NCI-H460 (cell line): Measurements from ENCODE around the gene KRT71. TPM values are rescaled to one million over a fixed set of nuclear protein-coding genes. Genes with fewer than 3 reads are reported as not detected.
A peak's percentile ranks its signal among the peaks of the same experiment; 100 is the strongest.
"Not testable (repeated sequence)": the region's sequence is repeated elsewhere in the genome, so short reads cannot be mapped to it uniquely, and the experiment has no call there.

Source experiments
- DNase-seq: peaks from one replicate; pipeline ENCODE4 v3.0.0-alpha.2; 2016; ENCODE audit warnings: low read depth; ENCODE audit errors: extremely low read depth
- total RNA-seq: library from RNA; depleted of rRNA; stranded (reverse); fragments of >200 nt; shearing (Covaris generic); gene quantifications from 2 replicates; pipeline ENCODE4 v1.2.3, GENCODE V29; 2014; rRNA removed

KRT71 gene
- total RNA-seq, 1 experiment from 2014 or later: not detected

DNA sequence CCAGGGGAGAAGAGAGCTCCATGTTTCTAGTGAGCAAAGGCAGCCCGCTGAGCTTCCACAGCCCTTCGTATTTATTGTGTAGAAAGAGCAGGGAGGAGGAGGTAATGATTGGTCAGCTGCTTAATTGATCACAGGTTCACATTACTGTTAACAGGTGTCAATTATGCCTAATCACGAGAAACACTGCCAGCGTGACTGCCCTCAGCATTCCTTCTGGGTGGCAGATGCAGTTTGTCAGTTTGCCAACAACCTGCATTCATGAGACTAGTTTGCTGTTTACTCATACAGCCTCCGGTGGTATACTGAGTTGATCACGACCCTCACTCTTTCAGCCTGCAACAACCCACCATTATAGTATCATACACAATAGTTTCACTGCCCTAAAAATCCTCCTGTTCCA, 52.4 kb downstream of the KRT71 start:
- DNase-seq: not testable (repeated sequence)

DNA sequence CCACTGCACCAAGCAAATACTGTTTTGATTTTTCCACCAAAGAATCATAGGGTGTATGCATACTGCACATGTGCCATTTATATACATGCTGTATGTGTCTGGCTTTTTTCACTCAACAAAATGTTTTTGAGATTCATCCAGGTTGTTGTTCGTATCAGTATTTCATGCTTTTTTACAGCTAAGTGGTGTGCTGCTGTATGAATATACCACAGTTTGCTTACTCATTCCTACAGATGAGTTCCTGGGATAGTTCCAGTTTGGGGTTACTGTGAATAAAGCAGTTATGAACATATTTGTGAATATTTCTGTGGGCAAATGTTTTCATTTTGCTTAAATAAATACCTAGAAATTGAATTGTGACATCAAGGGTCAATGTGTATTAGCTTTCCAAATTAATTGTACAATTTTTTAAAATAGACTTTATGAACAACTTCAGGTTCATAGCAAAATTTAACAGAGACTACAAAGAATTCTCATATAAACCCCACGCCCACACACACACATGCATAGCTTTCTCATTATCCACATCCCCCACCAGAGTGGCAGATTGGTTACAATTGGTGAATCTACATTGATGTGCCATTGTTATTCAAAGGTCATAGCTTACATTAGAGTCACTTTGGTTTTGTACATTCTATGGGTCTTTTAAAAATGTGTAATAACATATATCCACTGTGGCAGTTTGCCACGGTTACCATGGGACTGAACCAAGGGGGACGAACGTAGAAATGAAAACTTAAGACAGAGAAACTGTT, 53.0 kb downstream of the KRT71 start:
- DNase-seq: no peak

DNA sequence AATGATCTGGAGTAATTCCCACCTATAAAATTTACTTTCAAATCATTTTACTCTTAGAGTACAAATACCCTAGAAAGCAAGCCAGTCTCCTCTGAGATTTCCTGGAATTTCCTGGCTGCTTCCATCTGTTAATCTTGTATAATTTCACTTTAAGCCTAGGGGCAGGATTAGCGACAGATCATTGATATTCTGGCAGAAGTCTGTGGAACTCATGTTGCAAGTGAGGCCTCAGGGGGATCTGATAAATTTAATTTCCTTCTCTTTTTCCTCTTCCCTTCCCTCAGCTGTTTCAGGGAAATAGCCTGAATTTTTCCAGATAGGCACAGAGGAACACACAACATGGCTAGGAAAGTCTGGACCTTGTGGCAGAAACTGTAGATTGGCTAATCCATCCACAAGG, 54.0 kb downstream of the KRT71 start:
- no peak for DNase-seq

DNA sequence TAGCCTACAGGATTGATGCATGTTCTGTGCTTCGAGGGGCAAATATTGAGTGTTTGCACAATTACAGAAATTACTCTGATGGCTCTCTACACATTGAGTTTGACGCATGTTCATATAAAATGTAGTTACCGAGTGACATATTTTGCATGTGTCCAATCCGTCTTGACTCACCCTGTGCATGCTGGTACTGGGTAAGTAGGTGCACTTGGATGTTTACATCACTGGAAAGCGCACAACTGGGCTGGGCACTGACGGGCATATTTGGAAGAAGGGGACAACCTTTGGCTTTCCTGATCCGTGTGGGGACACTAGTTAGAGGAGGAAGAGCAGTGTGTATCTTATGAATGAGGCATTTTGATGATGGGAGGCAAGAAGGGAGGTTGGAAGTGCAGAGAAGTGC, 55.0 kb downstream of the KRT71 start:
- no peak for DNase-seq

DNA sequence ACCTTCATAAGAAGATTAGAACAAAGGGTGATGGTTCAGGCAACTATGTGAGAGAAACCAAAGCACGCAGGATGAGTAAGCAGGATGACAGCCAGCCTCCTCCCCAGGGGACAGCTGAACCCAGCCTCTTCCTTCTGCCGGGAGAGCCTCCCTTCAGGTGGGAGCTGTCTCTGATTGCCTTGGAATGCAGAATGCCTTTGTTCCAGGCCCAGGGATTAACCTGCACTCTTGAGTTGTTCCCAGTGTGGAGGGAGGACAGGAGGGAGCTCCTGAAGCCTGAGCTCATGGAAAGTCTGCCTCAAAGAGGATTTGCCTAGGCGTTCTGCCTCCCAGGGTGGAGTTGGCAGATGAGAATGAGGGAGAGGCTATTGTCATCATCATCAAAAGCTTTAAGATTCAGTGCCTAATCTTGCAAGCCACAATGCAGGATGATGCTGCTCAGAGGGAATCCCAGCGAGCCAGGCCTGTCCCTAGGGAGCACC, 56.3 kb downstream of the KRT71 start:
- peak; percentile 31 for DNase-seq

DNA sequence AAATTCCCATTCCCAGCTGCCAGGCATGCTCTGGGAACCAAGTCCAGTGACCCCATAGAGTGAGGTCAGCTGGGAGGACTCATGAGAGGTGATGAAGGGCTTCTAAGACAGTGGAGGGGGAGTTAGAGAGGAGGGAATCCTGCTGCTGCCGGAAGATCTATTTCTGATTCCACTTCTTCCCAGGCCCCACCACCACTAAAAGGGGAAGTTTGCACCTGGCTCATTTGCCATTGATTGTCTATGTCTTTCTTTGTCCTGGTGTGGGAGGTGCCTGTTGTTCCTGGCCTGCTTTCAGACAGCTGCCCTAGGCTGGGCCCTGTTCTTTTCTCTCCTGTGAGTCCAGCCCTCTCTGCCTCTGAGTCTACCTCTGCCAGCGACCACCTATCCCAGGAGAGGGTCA, 56.9 kb downstream of the KRT71 start:
- DNase-seq: no peak

DNA sequence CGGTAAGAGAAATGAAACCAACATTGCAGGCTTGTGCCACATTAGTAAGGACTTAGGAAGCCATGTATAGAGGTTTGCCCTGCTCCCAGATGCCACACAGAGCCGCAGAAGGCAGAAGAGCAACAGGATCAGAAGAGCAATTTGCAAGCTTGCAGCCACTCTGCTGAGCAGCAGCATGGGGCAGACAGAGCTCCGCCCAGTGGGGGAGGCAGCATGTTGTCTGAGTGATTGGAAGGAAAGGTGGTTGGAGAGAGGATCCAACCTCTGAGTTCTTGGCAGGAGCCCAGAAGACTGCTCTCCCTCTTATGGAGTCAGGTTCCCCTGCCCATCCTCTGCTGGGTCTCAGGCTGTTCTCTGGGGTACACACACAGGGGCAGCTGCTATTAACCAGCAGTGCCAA, 57.6 kb downstream of the KRT71 start:
- no peak for DNase-seq

DNA sequence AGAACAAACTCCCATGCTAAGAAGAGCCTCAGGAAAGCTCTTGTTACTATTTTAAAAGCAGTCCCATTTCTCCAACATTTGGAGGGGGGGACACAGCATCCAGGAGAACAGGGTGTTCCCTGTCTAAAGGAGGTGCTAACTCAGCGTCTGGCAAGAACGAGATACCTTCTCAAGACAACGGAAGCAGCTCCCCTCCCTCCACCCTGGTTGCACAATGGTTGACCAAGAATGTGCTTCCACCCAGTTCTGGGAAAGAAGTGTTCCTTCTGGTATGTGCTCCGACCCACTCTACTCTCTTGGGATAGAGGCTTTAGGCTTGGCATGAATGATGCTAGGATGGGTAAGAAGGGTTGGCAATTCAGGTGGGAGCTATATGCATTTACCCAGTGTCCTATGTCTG, 58.4 kb downstream of the KRT71 start:
- DNase-seq: peak; percentile 18

DNA sequence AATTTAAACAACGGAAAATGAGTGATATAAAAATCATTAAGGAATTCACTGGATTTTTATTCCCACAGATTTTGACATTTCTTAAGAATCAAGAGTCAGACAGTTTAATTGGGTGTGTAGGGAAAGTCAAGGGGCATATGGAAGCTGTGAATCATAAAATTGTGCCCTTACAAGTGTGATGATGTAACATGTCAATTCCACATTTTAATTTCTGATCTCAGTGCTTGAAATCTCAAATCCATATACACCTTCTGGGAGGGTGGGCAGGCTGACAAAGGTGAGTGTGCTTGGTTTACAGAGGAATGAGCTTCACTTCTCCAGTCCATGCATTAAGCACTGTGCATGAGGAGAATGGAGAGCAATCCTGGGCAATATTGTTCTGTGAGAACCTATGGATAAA, 58.8 kb downstream of the KRT71 start:
- no peak for DNase-seq

Other genes starting within 250 kb of the KRT71 start
- 1.4 and 1.7 TPM in 2 replicates for gene KRT83, start 231.7 kb downstream of the KRT71 start, total RNA-seq
- not detected in 2 replicates for gene KRT85, start 185.7 kb downstream of the KRT71 start, total RNA-seq
- gene KRT84, start 167.5 kb downstream of the KRT71 start, total RNA-seq: not detected in 2 replicates
- not detected in 2 replicates for gene KRT82, start 146.8 kb downstream of the KRT71 start, total RNA-seq
- gene KRT75, start 118.8 kb downstream of the KRT71 start, total RNA-seq: not detected in 2 replicates
- not detected in 2 replicates for gene KRT6B, start 101.0 kb downstream of the KRT71 start, total RNA-seq
- gene KRT6C, start 79.3 kb downstream of the KRT71 start, total RNA-seq: not detected in 2 replicates
- gene KRT6A, start 59.9 kb downstream of the KRT71 start, total RNA-seq: not detected in 2 replicates
- gene KRT5, start 32.8 kb downstream of the KRT71 start, total RNA-seq: not detected in 2 replicates
- not detected in 2 replicates for gene KRT74, start 20.7 kb upstream of the KRT71 start, total RNA-seq
- not detected in 2 replicates for gene KRT72, start 48.3 kb upstream of the KRT71 start, total RNA-seq
- not detected in 2 replicates for gene KRT73, start 65.4 kb upstream of the KRT71 start, total RNA-seq
- gene KRT2, start 99.1 kb upstream of the KRT71 start, total RNA-seq: not detected in 2 replicates
- gene KRT1, start 127.3 kb upstream of the KRT71 start, total RNA-seq: not detected in 2 replicates
- gene KRT77, start 150.4 kb upstream of the KRT71 start, total RNA-seq: not detected in 2 replicates
- gene KRT76, start 224.2 kb upstream of the KRT71 start, total RNA-seq: not detected in 2 replicates
- gene KRT3, start 243.0 kb upstream of the KRT71 start, total RNA-seq: not detected in 2 replicates